Measurements from ENCODE around the gene GLDN.
"Not testable (repeated sequence)": the region's sequence is repeated elsewhere in the genome, so short reads cannot be mapped to it uniquely, and the experiment has no call there.

Gene GLDN

DNA sequence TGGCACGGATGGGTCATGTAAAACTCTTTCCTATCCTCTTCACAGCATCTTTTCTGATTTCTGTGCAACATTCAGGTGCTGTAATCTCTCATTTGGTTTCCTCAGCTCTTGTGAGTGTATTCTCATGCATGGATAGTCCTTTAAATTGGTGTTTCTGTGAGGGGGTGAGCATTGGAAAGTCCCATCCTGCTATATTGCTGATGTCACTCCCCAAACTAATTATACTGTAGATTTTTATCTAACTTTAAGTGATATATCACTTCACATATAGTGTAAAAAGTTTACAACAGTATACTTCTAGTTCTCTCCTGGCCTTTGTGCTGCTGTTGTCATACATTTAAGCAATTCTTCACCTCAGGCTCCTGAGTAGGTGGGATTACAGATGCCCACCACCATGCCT is 102.7 kb downstream of the GLDN start:
- no peak overlapping the region for H3K27ac ChIP-seq
- no peak for DNase-seq (ENCODE audit: low spot score)
- ChIA-PET CTCF (no interaction called here), POLR2A (ENCODE audit: low non-redundant PET) (no interaction called here)
- TF ChIP-seq, protein P1, sequence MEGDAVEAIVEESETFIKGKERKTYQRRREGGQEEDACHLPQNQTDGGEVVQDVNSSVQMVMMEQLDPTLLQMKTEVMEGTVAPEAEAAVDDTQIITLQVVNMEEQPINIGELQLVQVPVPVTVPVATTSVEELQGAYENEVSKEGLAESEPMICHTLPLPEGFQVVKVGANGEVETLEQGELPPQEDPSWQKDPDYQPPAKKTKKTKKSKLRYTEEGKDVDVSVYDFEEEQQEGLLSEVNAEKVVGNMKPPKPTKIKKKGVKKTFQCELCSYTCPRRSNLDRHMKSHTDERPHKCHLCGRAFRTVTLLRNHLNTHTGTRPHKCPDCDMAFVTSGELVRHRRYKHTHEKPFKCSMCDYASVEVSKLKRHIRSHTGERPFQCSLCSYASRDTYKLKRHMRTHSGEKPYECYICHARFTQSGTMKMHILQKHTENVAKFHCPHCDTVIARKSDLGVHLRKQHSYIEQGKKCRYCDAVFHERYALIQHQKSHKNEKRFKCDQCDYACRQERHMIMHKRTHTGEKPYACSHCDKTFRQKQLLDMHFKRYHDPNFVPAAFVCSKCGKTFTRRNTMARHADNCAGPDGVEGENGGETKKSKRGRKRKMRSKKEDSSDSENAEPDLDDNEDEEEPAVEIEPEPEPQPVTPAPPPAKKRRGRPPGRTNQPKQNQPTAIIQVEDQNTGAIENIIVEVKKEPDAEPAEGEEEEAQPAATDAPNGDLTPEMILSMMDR (conservative IDR thresholded peaks at IDR 0.05; ENCODE audit: low read depth): no peak

DNA sequence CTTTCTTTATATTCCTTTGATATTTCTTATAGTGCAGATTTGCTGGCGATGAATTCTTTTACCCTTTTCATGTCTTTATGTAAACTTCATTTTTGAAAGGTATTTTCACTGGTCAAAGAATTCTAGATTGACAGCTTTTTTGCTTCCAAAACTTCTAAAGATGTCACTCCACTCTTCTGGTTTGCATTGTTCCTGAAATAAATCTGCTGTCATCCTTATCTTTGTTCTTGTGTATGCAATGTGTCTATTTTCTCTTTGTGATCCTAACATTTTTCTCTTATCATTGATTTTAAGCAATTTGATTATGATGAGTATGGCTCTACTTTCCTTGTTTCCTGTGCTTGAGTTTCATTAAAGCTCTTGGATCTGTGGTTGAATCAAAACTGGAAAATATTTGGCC is 103.4 kb downstream of the GLDN start:
- POLR2A ChIA-PET (ENCODE audit: low non-redundant PET): no interaction called here

DNA sequence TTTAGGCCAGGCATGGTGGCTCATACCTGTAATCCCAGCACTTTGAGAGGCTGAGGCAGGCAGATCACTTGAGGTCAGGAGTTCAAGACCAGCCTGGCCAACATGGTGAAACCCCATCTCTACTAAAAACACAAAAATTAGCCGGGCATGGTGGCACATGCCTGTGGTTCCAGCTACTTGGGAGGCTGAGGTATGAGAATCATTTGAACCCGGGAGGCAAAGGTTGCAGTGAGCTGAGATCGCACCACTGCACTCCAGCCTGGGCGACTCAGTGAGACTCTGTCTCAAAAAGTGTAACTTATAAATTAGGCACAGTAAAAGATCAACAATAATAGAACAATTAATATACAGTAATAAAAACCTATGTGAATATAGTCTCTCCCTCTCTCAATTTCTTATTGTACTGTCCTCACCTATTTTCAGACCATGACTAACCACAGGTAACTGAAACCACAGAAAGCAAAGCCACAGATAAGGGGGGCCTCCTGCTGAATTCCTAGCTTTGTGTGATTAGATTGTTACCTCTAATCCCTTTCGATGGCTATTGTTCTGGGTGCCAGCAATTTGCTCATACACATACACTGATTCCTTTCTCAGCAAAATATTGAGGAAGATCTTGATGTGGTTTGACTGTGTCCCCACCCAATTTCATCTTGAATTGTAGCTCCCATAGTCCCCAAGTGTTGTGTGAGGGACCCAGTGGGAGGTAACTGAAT is 104.7 kb downstream of the GLDN start:
- H3K27ac ChIP-seq; POLR2A ChIA-PET (ENCODE audit: low non-redundant PET); DNase-seq (ENCODE audit: low spot score): not testable (repeated sequence)
- CTCF ChIA-PET: interaction anchor here (0.6 kb wide), 1 partner anchor 218 kb away, joined by 3 read pairs; no protein-coding TSS in a partner anchor

More for the DNA sequence above, 103.4 kb downstream of the GLDN start:
- no peak for DNase-seq (ENCODE audit: low spot score)
- TF ChIP-seq, protein P1 (conservative IDR thresholded peaks at IDR 0.05; ENCODE audit: low read depth): no peak
- CTCF ChIA-PET: no interaction called here
- H3K27ac ChIP-seq: no peak overlapping the region

DNA sequence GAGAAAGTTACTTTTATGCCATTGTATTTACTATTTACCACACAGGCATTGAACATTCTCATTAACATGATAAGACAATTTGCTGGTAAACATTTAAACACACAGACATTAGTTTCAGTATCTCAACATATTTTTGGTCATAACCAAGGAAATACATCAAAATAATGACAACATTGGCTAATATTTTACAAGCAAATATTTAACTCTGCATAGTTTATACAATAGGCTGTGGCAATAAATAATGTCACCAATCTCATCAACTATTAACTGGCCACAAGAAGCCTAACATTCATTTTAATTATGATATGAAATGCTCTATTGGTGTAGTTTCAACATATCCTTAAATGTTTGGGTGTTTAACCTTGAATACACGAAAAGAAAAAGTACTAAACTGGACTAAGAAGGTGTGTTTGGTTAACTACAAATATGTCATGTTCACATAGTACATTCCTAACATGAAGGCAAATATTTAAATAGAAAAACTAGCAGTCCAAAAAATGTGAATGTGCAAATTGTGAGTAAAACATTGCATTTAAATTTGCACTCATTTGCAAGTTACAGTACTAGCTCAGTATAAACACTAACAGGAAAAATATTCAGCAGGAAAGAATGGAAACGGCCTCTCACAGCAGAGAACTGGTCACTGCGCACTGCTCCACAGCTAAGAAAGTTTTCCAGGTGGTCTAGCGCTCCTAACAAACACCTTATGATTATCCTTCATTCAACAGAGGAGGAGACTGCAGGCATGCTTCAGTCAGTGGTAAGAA is 106.6 kb downstream of the GLDN start:
- H3K27ac ChIP-seq: no peak overlapping the region
- ChIA-PET POLR2A (ENCODE audit: low non-redundant PET) (no interaction called here), CTCF (no interaction called here)
- no peak for DNase-seq (ENCODE audit: low spot score)
- TF ChIP-seq, protein P1 (conservative IDR thresholded peaks at IDR 0.05; ENCODE audit: low read depth): no peak

DNA sequence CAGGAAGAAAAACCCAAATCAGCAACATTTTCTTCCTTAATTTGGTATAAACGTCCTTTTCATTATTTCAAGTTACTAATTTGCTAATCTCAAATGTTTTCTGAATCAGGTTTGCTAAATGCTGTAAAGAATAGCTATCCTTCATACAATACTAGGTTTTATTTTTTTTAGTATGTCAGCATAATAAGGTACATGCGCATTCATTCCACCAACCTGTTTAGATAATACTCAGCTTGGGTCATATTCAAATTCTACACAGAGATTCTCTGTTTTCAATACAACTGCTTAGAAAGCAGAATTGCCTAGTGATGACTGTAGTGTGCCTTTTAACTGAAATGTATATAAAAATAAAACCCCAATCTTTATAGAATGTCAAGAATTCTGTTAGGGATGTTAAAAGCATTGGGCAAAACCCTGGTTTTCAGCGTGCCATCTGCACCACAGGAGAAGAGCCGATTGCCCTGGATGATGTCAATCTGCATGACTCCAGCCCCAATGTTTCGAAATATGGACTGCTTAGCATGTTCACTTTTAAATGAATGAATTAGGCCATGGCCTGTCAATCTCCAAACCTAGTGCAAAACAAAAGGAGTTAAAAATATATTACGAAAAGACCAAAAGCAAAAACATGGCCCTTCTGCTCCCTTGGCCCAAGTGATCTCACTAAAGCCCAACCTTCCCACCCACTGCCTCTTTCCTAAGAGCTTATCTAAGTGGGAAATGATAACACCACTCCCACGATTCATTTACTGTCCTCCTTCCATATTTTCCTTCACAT is 107.4 kb downstream of the GLDN start:
- no peak for DNase-seq (ENCODE audit: low spot score)
- ChIA-PET POLR2A (ENCODE audit: low non-redundant PET) (no interaction called here), CTCF (interaction anchor here (0.6 kb wide), 1 partner anchor 54 kb away, joined by 5 read pairs; no protein-coding TSS in a partner anchor)
- TF ChIP-seq, protein P1 (conservative IDR thresholded peaks at IDR 0.05; ENCODE audit: low read depth): no peak
- no peak overlapping the region for H3K27ac ChIP-seq

DNA sequence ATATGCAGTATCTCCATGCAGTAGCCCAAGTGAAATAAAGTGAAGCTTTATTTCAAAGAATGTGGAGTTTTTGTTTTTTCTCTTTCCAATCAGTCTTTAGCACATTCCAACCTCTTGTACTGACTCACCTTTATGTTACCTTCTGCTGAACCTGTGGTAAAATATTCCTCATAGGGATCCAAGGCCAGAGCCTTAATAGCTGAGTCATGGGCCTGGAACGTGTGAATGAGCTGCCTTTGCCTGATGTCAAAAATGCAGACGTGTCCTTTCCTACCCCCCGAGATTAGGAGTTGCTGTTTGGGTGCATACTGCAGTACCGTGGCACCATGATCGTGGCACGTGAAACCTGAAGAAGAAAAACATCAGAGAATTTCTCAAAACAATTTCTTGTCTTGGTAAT is 108.5 kb downstream of the GLDN start:
- no peak overlapping the region for H3K27ac ChIP-seq
- TF ChIP-seq, protein P1 (conservative IDR thresholded peaks at IDR 0.05; ENCODE audit: low read depth): no peak
- peak; percentile 87 for DNase-seq (ENCODE audit: low spot score)
- CTCF ChIA-PET: interaction anchor here (0.7 kb wide), 2 partner anchors 716 to 976 kb away, joined by 3 to 4 read pairs; no protein-coding TSS in a partner anchor
- POLR2A ChIA-PET (ENCODE audit: low non-redundant PET): no interaction called here

All from RWPE1 (cell line).